Mesendoderm (in vitro differentiated cells): Measurements from ENCODE around the gene ELF1.
A peak's percentile ranks its signal among the peaks of the same experiment; 100 is the strongest.

ENCODE experiments used
- DNase-seq: peaks from one replicate; pipeline ENCODE4 v3.0.0; 2013
- H2AK5ac ChIP-seq: 2 replicates; pipeline ENCODE4 v1.6.1; 2013; ENCODE audit warnings: low read length, inconsistent platforms
- H2BK120ac ChIP-seq: 2 replicates; pipeline ENCODE4 v1.6.1; 2013; ENCODE audit warnings: low read depth, mild to moderate bottlenecking, low read length, moderate library complexity, mixed read lengths
- H2BK15ac ChIP-seq: replicated peaks from 2 replicates; pipeline ENCODE4 v1.6.1; 2013; ENCODE audit warnings: low read depth, mild to moderate bottlenecking, moderate library complexity
- H2BK5ac ChIP-seq: 2 replicates; pipeline ENCODE4 v1.6.1; 2013; ENCODE audit warnings: low read length, inconsistent platforms
- H3K18ac ChIP-seq: 2 replicates; pipeline ENCODE4 v1.6.1; 2013; ENCODE audit warnings: mild to moderate bottlenecking, low read length, mixed read lengths
- H3K23ac ChIP-seq: one replicate; pipeline ENCODE4 v1.6.1; 2013; ENCODE audit warnings: low read length
- H3K27ac ChIP-seq: 2 replicates; pipeline ENCODE4 v1.5.1; 2013; ENCODE audit warnings: low read depth, mild to moderate bottlenecking, inconsistent platforms, low read length, moderate library complexity
- H3K27me3 ChIP-seq: 2 replicates; pipeline ENCODE4 v1.6.1; 2013; ENCODE audit warnings: low read length, control low read depth, mild to moderate bottlenecking, inconsistent platforms; ENCODE audit not compliant: insufficient read depth, poor library complexity
- H3K36me3 ChIP-seq: 2 replicates; pipeline ENCODE4 v1.6.1; 2013; ENCODE audit warnings: low read length, inconsistent platforms; ENCODE audit not compliant: control insufficient read depth, insufficient read depth
- H3K4ac ChIP-seq: one replicate; pipeline ENCODE4 v1.6.1; 2013; ENCODE audit warnings: low read depth, mild to moderate bottlenecking, low read length, moderate library complexity
- H3K4me1 ChIP-seq: 2 replicates; pipeline ENCODE4 v1.6.1; 2013; ENCODE audit warnings: low read depth, low read length, inconsistent platforms; ENCODE audit not compliant: control insufficient read depth
- H3K4me2 ChIP-seq: 2 replicates; pipeline ENCODE4 v1.6.1; 2013; ENCODE audit warnings: low read length
- H3K4me3 ChIP-seq: 2 replicates; pipeline ENCODE4 v1.5.1; 2013; ENCODE audit warnings: mild to moderate bottlenecking, low read length
- H3K56ac ChIP-seq: one replicate; pipeline ENCODE4 v1.6.1; 2013; ENCODE audit warnings: low read length
- H3K79me1 ChIP-seq: 2 replicates; pipeline ENCODE4 v1.6.1; 2013; ENCODE audit warnings: low read length, inconsistent platforms
- H3K79me2 ChIP-seq: 2 replicates; pipeline ENCODE4 v1.6.1; 2013; ENCODE audit warnings: mild to moderate bottlenecking, low read length; ENCODE audit not compliant: control insufficient read depth, insufficient read depth
- H3K9ac ChIP-seq: 2 replicates; pipeline ENCODE4 v1.6.1; 2013; ENCODE audit warnings: low read length, inconsistent platforms
- H4K5ac ChIP-seq: one replicate; pipeline ENCODE4 v1.6.1; 2013; ENCODE audit warnings: low read length
- H4K8ac ChIP-seq: one replicate; pipeline ENCODE4 v1.6.1; 2013; ENCODE audit warnings: low read depth, mild to moderate bottlenecking, control low read depth, low read length, moderate library complexity
- WGBS: extraction: QIAGEN DNeasy Blood & Tissue Kit; methylation state at CpG from one replicate; pipeline ENCODE4 v1.1.7; 2013; ENCODE audit warnings: low lambda C conversion rate, missing lambda C conversion rate; ENCODE audit not compliant: insufficient coverage; ENCODE audit errors: extremely low coverage; 5-methylcytosine and 5-hydroxymethylcytosine counted together

The ELF1 gene

DNA sequence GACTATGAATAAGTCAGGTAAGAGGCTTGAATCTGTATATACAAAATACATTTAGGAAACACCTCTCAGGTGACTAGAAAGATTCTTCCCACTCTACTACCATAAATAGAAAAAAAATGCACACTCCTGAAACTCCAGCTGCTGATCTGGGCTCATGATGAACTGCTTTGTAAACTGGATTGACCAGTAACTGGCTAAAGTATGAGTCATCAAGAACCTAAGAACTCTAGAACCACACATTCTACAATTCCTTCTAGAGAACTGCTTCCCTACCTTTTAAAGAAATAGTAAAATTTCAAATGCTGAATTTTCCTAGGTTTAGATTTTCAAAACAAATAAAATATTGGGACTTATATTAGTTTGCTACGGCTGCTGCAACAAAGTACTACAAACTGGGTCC, 55.2 kb downstream of the ELF1 start:
- H3K79me1 ChIP-seq: no peaks in the 10 kb centered on the region
- WGBS: no CpG with 5 or more reads among the region's 1 CpG
- H3K36me3 ChIP-seq: no peaks in the 10 kb centered on the region

DNA sequence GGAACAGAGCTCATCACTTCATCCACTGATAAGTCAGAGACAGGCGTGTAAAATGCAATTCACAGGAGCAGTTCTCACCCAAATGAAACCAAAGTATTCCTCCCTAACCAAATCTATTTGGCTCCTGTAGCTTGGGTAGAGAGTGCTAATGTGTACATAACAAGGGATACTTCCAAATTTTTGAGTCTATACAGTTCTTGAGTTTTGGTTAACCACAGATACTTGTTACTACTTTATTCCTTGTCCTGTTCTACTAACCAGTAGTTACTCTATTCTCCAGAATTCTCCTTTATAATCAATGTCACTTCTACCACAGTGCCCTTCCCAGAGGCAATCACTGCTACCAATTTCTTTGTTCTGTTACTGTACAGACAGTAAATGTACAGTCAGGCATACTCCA, 57.3 kb downstream of the ELF1 start:
- H3K9ac ChIP-seq: no peak overlapping the region
- no peak overlapping the region for H2AK5ac ChIP-seq
- no peak overlapping the region for H2BK15ac ChIP-seq
- no peak overlapping the region for H3K4me3 ChIP-seq
- no peak for DNase-seq
- no peak overlapping the region for H4K8ac ChIP-seq
- H3K4ac ChIP-seq: no peak overlapping the region
- no CpG with 5 or more reads among the region's 1 CpG for WGBS
- no peak overlapping the region for H3K4me2 ChIP-seq
- H2BK120ac ChIP-seq: no peak overlapping the region
- H3K36me3 ChIP-seq: no peaks in the 10 kb centered on the region
- H3K79me1 ChIP-seq: no peaks in the 10 kb centered on the region
- no peaks in the 10 kb centered on the region for H3K79me2 ChIP-seq
- H3K27me3 ChIP-seq: no peaks in the 10 kb centered on the region
- H3K18ac ChIP-seq: no peak overlapping the region
- no peak overlapping the region for H3K23ac ChIP-seq
- no peak overlapping the region for H2BK5ac ChIP-seq
- H3K4me1 ChIP-seq: no peaks in the 10 kb centered on the region
- no peak overlapping the region for H3K27ac ChIP-seq
- no peak overlapping the region for H4K5ac ChIP-seq
- no peak overlapping the region for H3K56ac ChIP-seq

More for the DNA sequence above, 55.2 kb downstream of the ELF1 start:
- Histone ChIP-seq H3K79me2 (no peaks in the 10 kb centered on the region), H4K8ac (no peak overlapping the region), H3K27ac (no peak overlapping the region), H2BK15ac (no peak overlapping the region), H2BK5ac (no peak overlapping the region), H3K4me1 (no peaks in the 10 kb centered on the region), H3K9ac (no peak overlapping the region), H3K23ac (no peak overlapping the region), H3K56ac (no peak overlapping the region), H3K4me3 (no peak overlapping the region), H2BK120ac (no peak overlapping the region), H3K4ac (no peak overlapping the region), H3K4me2 (no peak overlapping the region), H2AK5ac (no peak overlapping the region), H3K27me3 (no peaks in the 10 kb centered on the region), H3K18ac (no peak overlapping the region), H4K5ac (no peak overlapping the region)
- peak; percentile 13 for DNase-seq

DNA sequence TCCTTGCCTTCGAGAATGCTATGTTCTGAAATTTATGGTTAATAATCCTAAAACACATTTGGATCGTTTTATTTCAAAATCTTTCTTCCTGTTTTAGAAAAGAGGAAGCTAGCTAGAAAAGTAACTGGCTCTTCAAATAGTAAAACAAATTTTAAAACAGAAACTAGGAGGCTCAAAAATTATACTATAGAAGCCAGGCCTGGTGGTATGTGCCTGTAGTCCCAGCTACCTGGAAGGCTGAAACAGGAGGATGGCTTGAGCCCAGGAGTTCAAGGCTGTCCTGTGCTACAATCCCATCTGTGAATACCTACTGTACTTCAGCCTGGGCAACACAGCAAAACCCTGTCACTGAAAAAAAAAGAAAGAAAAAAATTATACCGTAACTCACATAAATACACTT, 57.9 kb downstream of the ELF1 start:
- Histone ChIP-seq H4K5ac (no peak overlapping the region), H2BK120ac (no peak overlapping the region)

DNA sequence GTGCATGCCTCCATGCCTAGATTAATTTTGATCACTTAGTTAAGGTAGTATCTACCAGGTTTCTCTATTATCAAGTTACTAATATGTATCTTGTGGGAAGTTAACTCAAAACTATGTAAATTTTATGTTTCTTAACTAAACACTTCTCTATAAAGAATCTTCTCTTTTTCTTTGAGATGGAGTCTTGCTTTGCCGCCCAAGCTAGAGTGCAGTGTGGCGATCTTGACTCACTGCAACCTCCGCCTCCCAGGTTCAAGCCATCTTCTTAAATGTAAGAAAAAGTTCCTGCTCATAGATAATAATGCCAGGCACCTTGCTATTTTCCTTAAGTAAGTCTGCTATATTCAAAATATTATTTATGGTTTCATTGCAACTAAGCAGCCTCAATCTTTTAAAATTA, 58.4 kb downstream of the ELF1 start:
- no CpG with 5 or more reads among the region's 3 CpGs for WGBS
- Histone ChIP-seq H3K4me3 (no peak overlapping the region), H2BK5ac (no peak overlapping the region)

More for the DNA sequence above, 57.9 kb downstream of the ELF1 start:
- no CpG with 5 or more reads among the region's 3 CpGs for WGBS
- H3K4ac ChIP-seq: no peak overlapping the region
- H3K56ac ChIP-seq: no peak overlapping the region
- H3K4me1 ChIP-seq: no peaks in the 10 kb centered on the region
- no peak overlapping the region for H3K23ac ChIP-seq
- DNase-seq: no peak
- H3K4me2 ChIP-seq: no peak overlapping the region
- H3K79me2 ChIP-seq: no peaks in the 10 kb centered on the region
- no peak overlapping the region for H3K4me3 ChIP-seq
- H3K9ac ChIP-seq: no peak overlapping the region
- H2BK5ac ChIP-seq: no peak overlapping the region
- H3K36me3 ChIP-seq: no peaks in the 10 kb centered on the region
- no peak overlapping the region for H3K27ac ChIP-seq
- H2BK15ac ChIP-seq: no peak overlapping the region
- H3K79me1 ChIP-seq: no peaks in the 10 kb centered on the region
- no peaks in the 10 kb centered on the region for H3K27me3 ChIP-seq
- no peak overlapping the region for H2AK5ac ChIP-seq
- no peak overlapping the region for H4K8ac ChIP-seq
- no peak overlapping the region for H3K18ac ChIP-seq

DNA sequence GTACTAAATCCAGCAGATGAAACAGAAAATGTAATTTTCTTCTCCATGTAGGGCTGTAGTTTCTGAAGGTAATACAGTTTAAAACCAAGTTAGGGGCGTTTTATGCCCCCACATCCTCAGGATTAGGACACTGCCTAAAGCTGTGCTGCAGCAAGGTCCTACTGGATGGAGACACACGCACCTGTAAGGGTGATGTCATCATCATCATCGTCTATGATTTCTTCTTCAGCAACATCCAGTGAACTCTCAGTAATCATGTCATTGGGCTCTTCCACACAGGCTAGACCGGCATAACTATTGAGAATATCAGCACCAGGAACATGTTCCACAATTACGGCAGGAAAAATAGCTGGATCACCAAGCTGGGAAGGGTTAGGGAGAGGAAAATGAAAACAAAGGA, 60.5 kb downstream of the ELF1 start:
- WGBS: no CpG with 5 or more reads among the region's 5 CpGs

More for the DNA sequence above, 58.4 kb downstream of the ELF1 start:
- Histone ChIP-seq H2AK5ac (no peak overlapping the region), H2BK120ac (no peak overlapping the region), H3K79me1 (no peaks in the 10 kb centered on the region), H3K27me3 (no peaks in the 10 kb centered on the region), H3K23ac (no peak overlapping the region), H3K4me2 (no peak overlapping the region), H3K56ac (no peak overlapping the region), H4K5ac (no peak overlapping the region), H4K8ac (no peak overlapping the region), H3K36me3 (no peaks in the 10 kb centered on the region), H3K18ac (no peak overlapping the region), H3K27ac (no peak overlapping the region), H3K9ac (no peak overlapping the region), H3K4ac (no peak overlapping the region), H3K79me2 (no peaks in the 10 kb centered on the region), H3K4me1 (no peaks in the 10 kb centered on the region), H2BK15ac (no peak overlapping the region)
- DNase-seq: no peak

DNA sequence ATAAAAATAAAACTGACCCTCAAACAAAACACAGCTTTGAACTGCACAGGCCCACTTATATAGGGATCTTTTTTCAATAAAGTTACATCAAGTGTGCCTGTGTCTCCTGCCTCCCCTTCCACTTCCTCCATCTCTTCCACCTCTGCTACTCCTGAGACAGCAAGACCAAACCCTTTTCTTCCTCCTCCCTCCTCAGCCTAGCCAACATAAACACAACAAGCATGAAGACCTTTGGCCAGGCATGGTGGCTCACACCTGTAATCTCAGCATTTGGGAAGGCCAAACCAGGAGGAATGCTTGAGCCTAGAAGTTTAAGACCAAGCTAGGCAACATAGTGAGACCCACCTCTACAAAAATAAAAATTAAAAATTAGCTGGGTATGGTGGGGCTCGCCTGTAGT, 72.6 kb downstream of the ELF1 start:
- H3K27ac ChIP-seq: no peak overlapping the region
- no peak overlapping the region for H3K9ac ChIP-seq
- no peak overlapping the region for H4K5ac ChIP-seq
- no peak overlapping the region for H2AK5ac ChIP-seq
- no peak overlapping the region for H2BK15ac ChIP-seq
- no peak overlapping the region for H4K8ac ChIP-seq
- no CpG with 5 or more reads among the region's 1 CpG for WGBS
- no peaks in the 10 kb centered on the region for H3K27me3 ChIP-seq
- no peaks in the 10 kb centered on the region for H3K79me1 ChIP-seq
- no peak overlapping the region for H3K4ac ChIP-seq
- H3K4me2 ChIP-seq: no peak overlapping the region
- H3K4me3 ChIP-seq: no peak overlapping the region
- no peak overlapping the region for H3K23ac ChIP-seq
- no peak overlapping the region for H3K56ac ChIP-seq
- no peak overlapping the region for H2BK5ac ChIP-seq
- no peak for DNase-seq
- H3K18ac ChIP-seq: no peak overlapping the region
- no peaks in the 10 kb centered on the region for H3K4me1 ChIP-seq
- no peaks in the 10 kb centered on the region for H3K36me3 ChIP-seq
- no peaks in the 10 kb centered on the region for H3K79me2 ChIP-seq
- H2BK120ac ChIP-seq: no peak overlapping the region

More for the DNA sequence above, 60.5 kb downstream of the ELF1 start:
- Histone ChIP-seq H3K4me2 (no peak overlapping the region), H3K4ac (no peak overlapping the region), H2BK15ac (no peak overlapping the region), H2BK120ac (no peak overlapping the region), H3K79me2 (no peaks in the 10 kb centered on the region), H3K9ac (no peak overlapping the region), H2AK5ac (no peak overlapping the region), H4K8ac (no peak overlapping the region), H3K36me3 (no peaks in the 10 kb centered on the region), H4K5ac (no peak overlapping the region), H2BK5ac (no peak overlapping the region), H3K4me1 (no peaks in the 10 kb centered on the region), H3K27me3 (no peaks in the 10 kb centered on the region), H3K79me1 (no peaks in the 10 kb centered on the region), H3K18ac (no peak overlapping the region), H3K23ac (no peak overlapping the region), H3K27ac (no peak overlapping the region), H3K56ac (no peak overlapping the region), H3K4me3 (no peak overlapping the region)
- no peak for DNase-seq
